ENCODE data around the gene THY1. TPM values are rescaled to one million over a fixed set of nuclear protein-coding genes. Genes with fewer than 3 reads are reported as not detected.

Gene THY1
- total and polyA plus RNA-seq, 9 of the 15 experiments (the other 6 are each of a cell fraction or from before 2014, with no cell fraction given): 0.07 to 0.40 (median 0.16) TPM; not detected in 5

GRCh38 chr11:119377112-119377901, 45.7 kb downstream of the THY1 start (continued):
- TF ChIP-seq ZNF23 (CRISPR knock-in tag; IDR thresholded peaks at IDR 0.05) (no peak), TAF15 (IDR thresholded peaks at IDR 0.05; ENCODE audit: low read depth, low read length) (no peak), E2F5 (CRISPR knock-in tag; IDR thresholded peaks at IDR 0.05) (no peak), PHB2 (IDR thresholded peaks at IDR 0.05; ENCODE audit: low read depth) (no peak), BRF1 (IDR thresholded peaks at IDR 0.05; ENCODE audit: borderline replicate concordance, extremely low read depth, insufficient read length) (no peak), BRD4 (IDR thresholded peaks at IDR 0.05) (no peak), FOXO4 (CRISPR knock-in tag; IDR thresholded peaks at IDR 0.05) (no peak), AFF1 (IDR thresholded peaks at IDR 0.05; ENCODE audit: low read depth in 1 of 2, partially characterized antibody in 2 of 2) (no peak), ZBTB8A (IDR thresholded peaks at IDR 0.05; ENCODE audit: partially characterized antibody) (no peak), GTF2B (IDR thresholded peaks at IDR 0.05; ENCODE audit: extremely low read depth, insufficient read length) (no peak), CHD1 (IDR thresholded peaks at IDR 0.05; ENCODE audit: low read length) (no peak), ZFP36 (IDR thresholded peaks at IDR 0.05; ENCODE audit: low read depth, low read length, partially characterized antibody) (no peak), ZKSCAN3 (CRISPR knock-in tag; IDR thresholded peaks at IDR 0.05) (no peak), EGR1 (conservative IDR thresholded peaks at IDR 0.05) (no peak), RBFOX2 (IDR thresholded peaks at IDR 0.05; ENCODE audit: low read depth, low read length) (peak; percentile 36; the same call in 1 of the 2 replicates), MTA3 (IDR thresholded peaks at IDR 0.05; ENCODE audit: borderline replicate concordance) (peak; percentile 34; the same call in 1 of the 2 replicates), ZEB2 (IDR thresholded peaks at IDR 0.05) (peak; percentile 47; the same call in 1 of the 2 replicates), HIVEP1 (CRISPR knock-in tag; IDR thresholded peaks at IDR 0.05) (no peak), MTA1 (IDR thresholded peaks at IDR 0.05; ENCODE audit: borderline replicate concordance) (peak; percentile 25; the same call in 1 of the 2 replicates), CTBP1 (IDR thresholded peaks at IDR 0.05; ENCODE audit: borderline replicate concordance) (peak; percentile 81; the same call in 1 of the 2 replicates), HDGF (IDR thresholded peaks at IDR 0.05) (no peak), MCM2 (IDR thresholded peaks at IDR 0.05; ENCODE audit: low read depth) (no peak), RCOR1 (IDR thresholded peaks at IDR 0.05; ENCODE audit: borderline replicate concordance in 1 of 2, low read depth in 2 of 2, low read length in 2 of 2) (peak in 1 of 2 experiments; percentile 43; a peak in 1 of 4 replicates), ZC3H8 (IDR thresholded peaks at IDR 0.05) (no peak)
